ENCODE results near the gene CXorf38.
"Not testable (repeated sequence)": the region's sequence is repeated elsewhere in the genome, so short reads cannot be mapped to it uniquely, and the experiment has no call there.

The CXorf38 gene

GRCh38 chrX:40625294-40625693 lies 22.1 kb downstream of the CXorf38 start:
- no peak for DNase-seq

- DNase-seq: no peak
Measured at GRCh38 chrX:40623665-40624064, 23.7 kb downstream of the CXorf38 start.

- DNase-seq: no peak
Measured at GRCh38 chrX:40623139-40623536, 24.2 kb downstream of the CXorf38 start, which contains the start of gene MPC1L. Gene MPC1L (plus strand): TSS chrX:40623428. CDS start chrX:40623566, 138 bp downstream.

- no peak for DNase-seq
Measured at GRCh38 chrX:40622479-40623138, 24.8 kb downstream of the CXorf38 start.

DNA sequence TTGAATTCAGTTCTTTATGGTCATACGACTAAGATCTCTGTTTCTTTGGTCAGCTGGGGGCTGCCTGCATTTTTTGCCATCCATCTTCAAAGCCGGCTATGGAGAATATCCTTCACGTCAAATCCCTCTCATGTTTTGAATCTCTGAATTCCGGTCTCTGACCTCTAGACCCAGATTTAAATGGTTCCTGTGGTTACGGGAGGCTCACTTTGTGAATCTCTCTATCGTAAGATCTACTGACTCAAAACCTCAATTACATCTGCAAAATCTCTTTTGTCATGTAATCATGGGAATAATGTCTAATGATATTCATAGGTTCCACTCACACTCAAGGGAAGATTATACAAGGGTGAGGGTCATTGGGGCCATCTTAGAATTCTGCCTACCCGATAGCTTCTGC lies 29.8 kb downstream of the CXorf38 start:
- no peak for DNase-seq

DNA sequence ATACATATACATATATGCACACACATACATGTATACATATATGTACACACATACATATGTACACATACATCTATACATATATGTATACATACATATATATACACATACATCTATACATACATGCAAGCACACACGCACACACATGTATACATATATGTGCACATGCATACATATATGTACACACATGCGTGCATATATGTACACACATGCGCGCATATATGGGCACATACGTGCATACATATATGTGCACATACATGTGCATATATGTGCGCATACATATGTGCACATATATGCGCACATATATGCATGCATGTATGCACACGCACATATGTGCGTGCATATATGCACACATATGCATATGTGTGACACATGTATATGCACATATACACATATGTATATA lies 31.4 kb downstream of the CXorf38 start:
- DNase-seq: no peak

GRCh38 chrX:40612511-40612910 lies 34.9 kb downstream of the CXorf38 start:
- DNase-seq: no peak

- DNase-seq: no peak
Measured at GRCh38 chrX:40607381-40607780, 40.0 kb downstream of the CXorf38 start.

DNA sequence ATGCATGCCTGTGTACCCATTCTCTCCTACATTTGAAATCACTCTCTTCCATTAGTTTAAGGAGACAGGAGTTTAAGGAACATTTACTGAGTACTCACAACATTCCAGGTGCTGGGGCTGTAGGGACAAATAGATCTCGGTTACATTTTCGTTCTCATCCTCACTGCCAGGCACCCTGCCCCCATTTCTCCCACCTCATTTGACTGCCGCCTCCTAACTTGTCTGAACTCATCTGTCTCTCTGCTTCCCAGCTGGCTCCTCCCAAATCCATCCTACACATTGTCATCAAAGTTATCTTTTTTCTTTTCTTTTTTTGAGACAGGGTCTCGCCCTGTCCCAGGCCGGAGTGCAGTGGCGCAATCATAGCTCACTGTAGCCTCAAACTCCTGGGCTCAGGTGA lies 43.9 kb downstream of the CXorf38 start:
- DNase-seq: no peak

GRCh38 chrX:40589616-40590321 lies 57.6 kb downstream of the CXorf38 start:
- DNase-seq: peak in 1 of 2 donors; percentile 36

DNA sequence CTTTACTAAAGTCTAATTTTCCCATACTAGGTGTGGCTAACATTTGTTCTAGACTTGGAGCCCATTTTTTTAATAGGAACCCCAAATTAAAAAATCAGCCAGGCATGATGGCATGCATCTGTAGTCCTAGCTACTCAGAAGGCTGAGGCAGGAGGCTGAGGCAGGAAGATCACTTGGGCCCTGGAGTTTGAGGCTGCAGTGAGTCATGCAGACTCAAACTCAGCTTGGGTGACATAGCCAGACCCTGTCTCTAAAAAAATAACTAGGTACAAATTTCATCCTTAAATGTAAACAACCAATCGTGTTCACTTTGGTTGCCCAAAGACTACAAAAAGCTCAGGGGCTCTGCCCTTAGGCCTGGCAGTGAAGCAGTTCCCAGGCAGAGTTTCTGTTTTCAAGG lies 59.7 kb downstream of the CXorf38 start:
- DNase-seq: not testable (repeated sequence)

DNA sequence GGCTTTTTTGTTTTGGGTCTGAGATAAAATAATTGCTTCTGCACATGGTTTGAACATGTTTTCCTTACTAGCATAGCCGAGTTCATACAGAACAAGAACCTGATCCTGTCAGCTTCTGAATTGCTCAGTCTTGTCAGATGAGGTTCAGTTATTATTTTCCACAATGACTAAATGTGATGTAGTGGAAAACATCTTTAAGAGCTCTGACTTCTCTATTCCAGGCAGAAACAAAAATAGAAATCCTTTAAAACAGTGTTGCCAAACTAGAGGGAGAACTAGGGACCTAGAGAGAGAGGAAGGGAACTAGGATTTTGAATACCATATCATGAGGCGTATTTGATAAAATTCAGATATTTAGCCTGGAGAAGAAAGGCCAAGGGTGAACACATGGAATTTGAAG lies 64.5 kb downstream of the CXorf38 start:
- no peak for DNase-seq

DNA sequence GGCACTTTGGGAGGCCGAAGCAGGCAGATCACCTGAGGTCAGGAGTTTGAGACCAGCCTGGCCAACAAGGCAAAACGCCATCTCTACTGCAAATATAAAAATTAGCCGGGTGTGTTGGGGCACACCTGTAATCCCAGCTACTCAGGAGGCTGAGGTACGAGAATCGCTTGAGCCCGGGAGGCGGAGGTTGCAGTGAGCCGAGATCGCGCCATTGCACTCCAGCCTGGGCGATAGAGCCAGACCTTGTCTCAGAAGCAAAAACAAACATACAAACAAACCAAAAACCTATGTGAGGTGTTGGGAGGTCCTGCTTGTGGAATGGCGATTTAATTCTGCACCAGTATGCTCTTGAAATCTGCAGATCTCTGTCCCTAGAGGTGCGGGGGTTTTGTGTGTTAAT lies 65.2 kb downstream of the CXorf38 start:
- not testable (repeated sequence) for DNase-seq

GRCh38 chrX:40581336-40581920 lies 65.9 kb downstream of the CXorf38 start:
- peak in 1 of 2 donors; percentile 31 for DNase-seq

DNA sequence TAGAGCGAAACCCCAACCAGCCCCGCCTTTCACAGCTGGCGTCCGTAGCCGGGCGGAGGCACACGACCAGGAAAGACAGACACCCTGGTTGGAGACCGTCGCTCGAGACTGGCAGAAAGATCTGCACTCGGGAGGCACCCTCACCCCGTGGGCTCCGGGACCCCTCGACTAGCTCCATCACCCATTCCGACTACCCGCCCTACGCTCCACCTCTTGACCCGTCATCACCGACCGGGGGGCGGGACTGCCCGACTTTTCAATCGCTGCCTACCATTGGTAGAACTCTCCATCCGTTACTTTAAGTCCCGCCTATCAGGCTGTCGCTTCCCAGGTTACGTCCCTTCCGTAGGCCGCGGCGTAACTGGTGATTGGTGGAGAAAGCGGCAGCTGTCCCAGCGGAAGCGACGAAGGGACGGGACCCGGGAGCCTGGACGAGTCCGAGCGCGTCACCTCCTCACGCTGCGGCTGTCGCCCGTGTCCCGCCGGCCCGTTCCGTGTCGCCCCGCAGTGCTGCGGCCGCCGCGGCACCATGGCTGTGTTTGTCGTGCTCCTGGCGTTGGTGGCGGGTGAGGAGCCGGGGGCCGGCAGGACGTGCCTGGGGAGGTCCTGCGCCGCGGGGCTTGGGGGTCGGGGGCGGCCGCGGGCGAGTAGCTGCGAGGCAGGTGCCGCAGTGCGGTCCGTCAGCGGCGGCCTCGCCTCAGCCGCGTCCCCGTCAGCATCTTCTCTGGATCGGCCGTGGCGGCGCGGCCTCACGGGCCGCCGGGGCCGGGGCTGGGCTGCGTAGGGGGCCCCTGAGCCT lies 66.6 kb downstream of the CXorf38 start, which contains the start of gene ATP6AP2:
Gene ATP6AP2 (plus strand): TSS at position 434 of the 799 bp plus-strand sequence. CDS start 96 bp downstream, at position 530.
- DNase-seq: peak; percentile 93

DNA sequence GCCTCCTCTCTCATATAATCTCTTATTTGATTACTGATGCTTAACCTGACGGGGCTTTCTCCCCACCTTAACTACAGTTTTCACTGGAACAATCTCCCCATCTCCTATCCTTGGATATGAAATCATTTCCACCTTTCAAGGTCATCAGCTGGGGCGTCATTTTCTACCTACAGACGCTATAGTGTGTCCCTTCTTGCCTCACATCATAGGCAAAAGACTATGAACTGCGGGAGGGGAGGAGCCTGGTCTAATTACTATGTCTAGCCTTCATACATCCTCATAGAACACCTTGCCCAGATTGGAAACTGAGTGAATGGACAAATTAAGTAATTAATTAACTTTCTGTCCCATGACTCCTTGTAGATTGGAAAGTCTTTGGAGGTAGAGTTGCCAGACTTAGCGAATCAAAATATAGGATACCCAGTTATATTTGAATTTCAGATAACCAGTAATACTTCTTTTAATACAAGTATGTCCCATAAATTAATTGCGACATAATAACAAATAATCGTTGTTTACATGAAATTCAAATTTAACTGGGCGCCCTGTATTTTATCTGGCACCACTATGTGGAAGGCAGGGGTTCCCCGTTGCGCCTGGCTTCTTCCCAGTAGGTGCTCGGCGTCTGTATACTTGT lies 67.3 kb downstream of the CXorf38 start:
- peak in 1 of 2 donors; percentile 4 for DNase-seq

- no peak for DNase-seq
Measured at GRCh38 chrX:40579141-40579540, 68.2 kb downstream of the CXorf38 start.

- no peak for DNase-seq
Measured at GRCh38 chrX:40578039-40578695, 69.2 kb downstream of the CXorf38 start.
